ENCODE results near the gene RRBP1.

- TF ChIP-seq CTCF (IDR thresholded peaks at IDR 0.05; ENCODE audit: poor library complexity) (no peak), EZH2 (IDR thresholded peaks at IDR 0.05; ENCODE audit: borderline replicate concordance) (no peak)
Observed at GRCh38 chr20:17616480-17617211, 65.4 kb downstream of the RRBP1 start.

Data from hepatocyte (in vitro differentiated cells).